CD4-positive, alpha-beta T cell treated with Interferon alpha-2 for 1 hour (primary cell): ENCODE measurements around the gene ZNF521.

Source experiments
- DNase-seq, 2 donors: peaks; one replicate each; pipeline ENCODE4 v3.0.0-alpha.2; 2020 to 2022

The ZNF521 gene

GRCh38 chr18:25121442-25121841, 230.5 kb downstream of the ZNF521 start:
- DNase-seq = no peak

- no peak for DNase-seq
These were observed 238.4 kb downstream of the ZNF521 start for GRCh38 chr18:25113566-25113965.

- DNase-seq = no peak
These were observed 239.0 kb downstream of the ZNF521 start for GRCh38 chr18:25112821-25113434.

GRCh38 chr18:25111377-25112288, 240.3 kb downstream of the ZNF521 start:
- no peak for DNase-seq

- no peak for DNase-seq
These were observed 242.5 kb downstream of the ZNF521 start for GRCh38 chr18:25109484-25109883.

GRCh38 chr18:25103468-25104155, 248.4 kb downstream of the ZNF521 start:
- DNase-seq = no peak

GRCh38 chr18:25102662-25103061, 249.3 kb downstream of the ZNF521 start:
- DNase-seq = no peak

GRCh38 chr18:25100418-25100817, 251.5 kb downstream of the ZNF521 start:
- DNase-seq = no peak

GRCh38 chr18:25099895-25100294, 252.1 kb downstream of the ZNF521 start:
- no peak for DNase-seq

- no peak for DNase-seq
These were observed 254.4 kb downstream of the ZNF521 start for GRCh38 chr18:25097569-25098056.

GRCh38 chr18:25097057-25097456, 254.9 kb downstream of the ZNF521 start:
- DNase-seq = no peak

GRCh38 chr18:25093141-25093540, 258.8 kb downstream of the ZNF521 start:
- DNase-seq = no peak

- DNase-seq = no peak
These were observed 262.5 kb downstream of the ZNF521 start for GRCh38 chr18:25089470-25089869.

GRCh38 chr18:25086876-25087275, 265.1 kb downstream of the ZNF521 start:
- no peak for DNase-seq

- DNase-seq = no peak
These were observed 271.0 kb downstream of the ZNF521 start for GRCh38 chr18:25081001-25081400.

- no peak for DNase-seq
These were observed 271.8 kb downstream of the ZNF521 start for GRCh38 chr18:25080211-25080610.

- DNase-seq = no peak
These were observed 273.8 kb downstream of the ZNF521 start for GRCh38 chr18:25077944-25078723.

- DNase-seq = no peak
These were observed 274.7 kb downstream of the ZNF521 start for GRCh38 chr18:25077038-25077943.

GRCh38 chr18:25075783-25076182, 276.2 kb downstream of the ZNF521 start:
- DNase-seq = no peak

GRCh38 chr18:25075331-25075730, 276.6 kb downstream of the ZNF521 start:
- DNase-seq = no peak

- DNase-seq = no peak
These were observed 277.0 kb downstream of the ZNF521 start for GRCh38 chr18:25074925-25075324.

GRCh38 chr18:25072205-25072604, 279.8 kb downstream of the ZNF521 start:
- no peak for DNase-seq
